Measurements from ENCODE around the gene TSHB.
A peak's percentile ranks its signal among the peaks of the same experiment; 100 is the strongest.

Gene TSHB

GRCh38 chr1:115035652-115036051, 6.0 kb downstream of the TSHB start:
- H3K4me2 ChIP-seq (ENCODE audit: low read depth, low read length, poor library complexity, severe bottlenecking): no peak overlapping the region

GRCh38 chr1:115036814-115037507, 7.3 kb downstream of the TSHB start:
- no peaks in the 10 kb centered on the region for H3K36me3 ChIP-seq (ENCODE audit: insufficient read depth, low read length)
- H3K4me2 ChIP-seq (ENCODE audit: low read depth, low read length, poor library complexity, severe bottlenecking): no peak overlapping the region
- H3K4me3 ChIP-seq (ENCODE audit: low read length, poor library complexity, severe bottlenecking): no peak overlapping the region
- no peaks in the 10 kb centered on the region for H3K9me3 ChIP-seq (ENCODE audit: insufficient read depth, low read depth, low read length)
- no peaks in the 10 kb centered on the region for H4K20me1 ChIP-seq (ENCODE audit: insufficient read depth, low read length, poor library complexity, severe bottlenecking)
- H3F3A ChIP-seq (ENCODE audit: low read depth): no peaks in the 10 kb centered on the region
- no peaks in the 10 kb centered on the region for H3K27me3 ChIP-seq (ENCODE audit: insufficient read depth, low read length, poor library complexity, severe bottlenecking)
- TF ChIP-seq CTCF (conservative IDR thresholded peaks at IDR 0.05; ENCODE audit: low read length) (no peak), EZH2phosphoT487 (IDR thresholded peaks at IDR 0.05; ENCODE audit: borderline replicate concordance) (no peak)
- no peak overlapping the region for H3K9ac ChIP-seq (ENCODE audit: low read depth, low read length, poor library complexity, severe bottlenecking)
- no peaks in the 10 kb centered on the region for H3K9me2 ChIP-seq (replicated peaks; ENCODE audit: low read depth, low read length)
- no peaks in the 10 kb centered on the region for H3K4me1 ChIP-seq (ENCODE audit: insufficient read depth, low read length, poor library complexity, severe bottlenecking)
- no peaks in the 10 kb centered on the region for H3K79me2 ChIP-seq (ENCODE audit: insufficient read depth, low read length)
- no peak overlapping the region for H2AFZ ChIP-seq (ENCODE audit: low read length)

More at GRCh38 chr1:115035652-115036051, 6.0 kb downstream of the TSHB start:
- no peak for TF ChIP-seq EZH2phosphoT487 (IDR thresholded peaks at IDR 0.05; ENCODE audit: borderline replicate concordance)
- no peak for TF ChIP-seq CTCF (conservative IDR thresholded peaks at IDR 0.05; ENCODE audit: low read length)
- no peak overlapping the region for H3K4me3 ChIP-seq (ENCODE audit: low read length, poor library complexity, severe bottlenecking)
- no peaks in the 10 kb centered on the region for H3K4me1 ChIP-seq (ENCODE audit: insufficient read depth, low read length, poor library complexity, severe bottlenecking)
- no peak overlapping the region for H3K9ac ChIP-seq (ENCODE audit: low read depth, low read length, poor library complexity, severe bottlenecking)
- no peaks in the 10 kb centered on the region for H3K79me2 ChIP-seq (ENCODE audit: insufficient read depth, low read length)
- H3K36me3 ChIP-seq (ENCODE audit: insufficient read depth, low read length): no peaks in the 10 kb centered on the region
- H3K27me3 ChIP-seq (ENCODE audit: insufficient read depth, low read length, poor library complexity, severe bottlenecking): no peaks in the 10 kb centered on the region
- no peaks in the 10 kb centered on the region for H4K20me1 ChIP-seq (ENCODE audit: insufficient read depth, low read length, poor library complexity, severe bottlenecking)
- no peaks in the 10 kb centered on the region for H3F3A ChIP-seq (ENCODE audit: low read depth)
- H3K9me2 ChIP-seq (replicated peaks; ENCODE audit: low read depth, low read length): no peaks in the 10 kb centered on the region
- H3K9me3 ChIP-seq (ENCODE audit: insufficient read depth, low read depth, low read length): no peaks in the 10 kb centered on the region
- no peak overlapping the region for H2AFZ ChIP-seq (ENCODE audit: low read length)

DNA sequence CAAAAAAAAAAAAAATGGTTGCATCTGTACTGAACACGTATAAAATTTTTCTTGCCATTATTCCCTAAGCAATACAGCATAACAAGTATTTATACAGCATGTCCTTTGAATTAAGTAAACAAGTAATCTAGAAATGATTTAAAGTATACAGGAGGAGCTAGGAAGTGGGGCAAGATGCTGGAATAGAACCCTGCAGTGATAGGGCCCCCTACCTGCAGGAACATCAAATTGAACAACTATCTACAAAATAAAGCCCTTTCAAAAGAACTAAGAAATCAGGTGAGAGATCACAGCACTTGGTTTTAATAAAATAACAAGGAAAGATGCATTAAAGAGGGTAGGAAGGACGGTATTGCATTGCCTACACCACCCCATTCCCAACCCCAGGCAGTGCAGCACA, 10.9 kb downstream of the TSHB start:
- Histone ChIP-seq H3K9me2 (replicated peaks; ENCODE audit: low read depth, low read length) (no peaks in the 10 kb centered on the region), H3K9ac (ENCODE audit: low read depth, low read length, poor library complexity, severe bottlenecking) (no peak overlapping the region), H3K4me3 (ENCODE audit: low read length, poor library complexity, severe bottlenecking) (no peak overlapping the region), H3K36me3 (ENCODE audit: insufficient read depth, low read length) (no peaks in the 10 kb centered on the region), H3K27me3 (ENCODE audit: insufficient read depth, low read length, poor library complexity, severe bottlenecking) (no peaks in the 10 kb centered on the region), H3K79me2 (ENCODE audit: insufficient read depth, low read length) (no peaks in the 10 kb centered on the region), H2AFZ (ENCODE audit: low read length) (no peak overlapping the region), H3F3A (ENCODE audit: low read depth) (no peaks in the 10 kb centered on the region), H3K4me1 (ENCODE audit: insufficient read depth, low read length, poor library complexity, severe bottlenecking) (no peaks in the 10 kb centered on the region), H4K20me1 (ENCODE audit: insufficient read depth, low read length, poor library complexity, severe bottlenecking) (no peaks in the 10 kb centered on the region), H3K9me3 (ENCODE audit: insufficient read depth, low read depth, low read length) (no peaks in the 10 kb centered on the region), H3K4me2 (ENCODE audit: low read depth, low read length, poor library complexity, severe bottlenecking) (no peak overlapping the region)
- TF ChIP-seq EZH2phosphoT487 (IDR thresholded peaks at IDR 0.05; ENCODE audit: borderline replicate concordance): no peak
- TF ChIP-seq CTCF (conservative IDR thresholded peaks at IDR 0.05; ENCODE audit: low read length): peak; percentile 44

Data from Loucy (cell line).